HFFc6 (cell line): ENCODE results near the gene SIPA1L3. TPM values are rescaled to one million over a fixed set of nuclear protein-coding genes. Genes with fewer than 3 reads are reported as not detected.

ENCODE experiments used
- DNase-seq: peaks from one replicate; pipeline ENCODE4 v3.0.0-alpha.2; 2018
- H3K27ac Mint-ChIP-seq: 2 replicates; pipeline ENCODE4 v1.8.0; 2020; ENCODE audit warnings: mild to moderate bottlenecking, mixed read lengths
- H3K27me3 Mint-ChIP-seq: 2 replicates; pipeline ENCODE4 v1.8.0; 2021; ENCODE audit warnings: mild to moderate bottlenecking, moderate library complexity, mixed read lengths; ENCODE audit not compliant: insufficient read depth
- H3K36me3 Mint-ChIP-seq: 2 replicates; pipeline ENCODE4 v1.8.0; 2021; ENCODE audit warnings: low read depth, mixed read lengths
- H3K4me1 Mint-ChIP-seq: 2 replicates; pipeline ENCODE4 v1.8.0; 2020; ENCODE audit warnings: low read depth, mixed read lengths
- H3K4me3 Mint-ChIP-seq: 2 replicates; pipeline ENCODE4 v1.8.0; 2020; ENCODE audit warnings: mild to moderate bottlenecking, moderate library complexity, mixed read lengths
- H3K9me3 Mint-ChIP-seq: 2 replicates; pipeline ENCODE4 v1.8.0; 2020; ENCODE audit warnings: mild to moderate bottlenecking, mixed read lengths
- CTCF ChIP-seq: fragments of 200-600 bp; sonication (generic); IDR thresholded peaks from 2 replicates; pipeline ENCODE4 v1.5.0; 2021; ENCODE audit warnings: antibody characterized with exemption, mild to moderate bottlenecking
- total RNA-seq, 6 experiments: library from RNA; stranded (reverse); fragmentation: NEBNext Ultra II Directional; extraction: Animal tissue kit (Norgen Biotek cat#: 25700); gene quantifications; 2 replicates in 1 of 6; 3 replicates in 5 of 6; pipeline ENCODE4 v1.2.3, GENCODE V29; 2021

The SIPA1L3 gene
- total RNA-seq, 6 experiments from 2014 or later: 34.0 to 46.7 (median 41.8) TPM

DNA sequence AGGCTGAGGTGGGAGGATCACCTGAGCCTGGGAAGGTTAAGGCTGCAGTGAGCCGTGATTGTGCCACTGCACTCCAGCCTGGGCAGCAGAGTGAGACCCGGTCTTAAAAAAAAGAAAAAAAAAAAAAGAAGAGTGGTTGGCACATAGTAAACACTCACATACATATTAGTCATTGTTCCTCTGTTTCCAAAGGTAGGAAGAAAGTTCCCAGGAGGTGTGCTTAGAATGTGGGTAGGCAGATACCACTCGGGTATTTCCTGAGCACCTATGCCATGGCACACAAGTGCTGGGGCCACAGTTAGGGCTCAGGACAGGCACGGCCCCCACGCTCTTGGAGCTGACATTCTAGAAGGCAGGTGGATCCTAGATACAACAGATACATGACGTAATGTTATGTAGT, 41.4 kb downstream of the SIPA1L3 start:
- no peak overlapping the region for H3K27ac Mint-ChIP-seq
- H3K36me3 Mint-ChIP-seq: peaks cover 18% of the 10 kb centered on the region
- H3K27me3 Mint-ChIP-seq: no peaks in the 10 kb centered on the region
- no peaks in the 10 kb centered on the region for H3K9me3 Mint-ChIP-seq
- H3K4me3 Mint-ChIP-seq: no peak overlapping the region
- no peak for DNase-seq
- peaks cover 17% of the 10 kb centered on the region for H3K4me1 Mint-ChIP-seq
- TF ChIP-seq CTCF: no peak

DNA sequence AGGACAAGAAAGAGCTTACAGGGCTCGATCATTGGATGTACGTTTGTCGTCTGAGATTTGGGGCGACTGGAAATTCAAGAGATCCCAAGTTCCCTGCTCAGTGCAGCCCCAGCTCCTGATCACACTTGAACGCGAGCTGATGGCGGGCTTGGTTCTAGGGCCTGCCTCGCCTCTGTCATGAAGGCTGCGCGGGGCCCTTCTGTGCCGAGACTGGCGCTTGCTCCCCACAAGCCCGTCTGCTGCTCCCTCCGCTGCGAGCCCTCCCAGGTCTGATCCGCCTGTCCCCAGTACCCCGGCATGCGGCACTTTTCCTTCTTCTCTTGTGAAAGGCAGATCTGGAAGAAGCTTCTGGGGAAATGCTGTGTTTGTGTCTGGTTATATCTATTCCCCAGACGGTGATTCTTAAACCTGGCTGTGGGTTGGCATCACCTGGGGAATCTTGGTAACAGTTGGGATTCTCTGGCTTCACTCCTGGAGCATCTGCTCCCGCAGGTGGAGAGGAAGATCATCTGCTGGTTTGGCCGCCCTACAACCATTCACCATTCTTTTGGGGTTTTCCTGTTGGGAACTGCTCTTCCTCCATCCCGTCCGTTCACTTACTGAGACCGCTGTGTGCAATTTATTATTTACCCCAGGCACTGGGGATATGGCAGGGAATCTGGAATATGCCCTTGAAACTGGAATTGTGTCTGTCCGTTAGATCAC, 43.6 kb downstream of the SIPA1L3 start:
- TF ChIP-seq CTCF: no peak
- peaks cover 21% of the 10 kb centered on the region for H3K36me3 Mint-ChIP-seq
- no peaks in the 10 kb centered on the region for H3K9me3 Mint-ChIP-seq
- H3K4me1 Mint-ChIP-seq: peaks cover 31% of the 10 kb centered on the region
- H3K27me3 Mint-ChIP-seq: no peaks in the 10 kb centered on the region
- no peak for DNase-seq
- no peak overlapping the region for H3K27ac Mint-ChIP-seq
- no peak overlapping the region for H3K4me3 Mint-ChIP-seq

- Mint-ChIP-seq H3K36me3 (peaks cover 29% of the 10 kb centered on the region), H3K27ac (no peak overlapping the region), H3K27me3 (no peaks in the 10 kb centered on the region), H3K4me3 (no peak overlapping the region), H3K4me1 (peaks cover 43% of the 10 kb centered on the region), H3K9me3 (no peaks in the 10 kb centered on the region)
- DNase-seq: no peak
- no peak for TF ChIP-seq CTCF
Observed at GRCh38 chr19:37951816-37952210, 44.8 kb downstream of the SIPA1L3 start.

GRCh38 chr19:37953171-37953917, 46.3 kb downstream of the SIPA1L3 start:
- DNase-seq: no peak
- Mint-ChIP-seq H3K36me3 (peaks cover 29% of the 10 kb centered on the region), H3K4me1 (peaks cover 48% of the 10 kb centered on the region), H3K4me3 (peak overlapping the region; percentile 44; the same call in 1 of the 2 replicates), H3K27me3 (no peaks in the 10 kb centered on the region), H3K9me3 (no peaks in the 10 kb centered on the region), H3K27ac (peak overlapping the region; percentile 80; the same call in 1 of the 2 replicates)
- no peak for TF ChIP-seq CTCF

GRCh38 chr19:37953918-37954303, 46.9 kb downstream of the SIPA1L3 start:
- Mint-ChIP-seq H3K9me3 (no peaks in the 10 kb centered on the region), H3K4me1 (peaks cover 48% of the 10 kb centered on the region), H3K27ac (peak overlapping the region; percentile 80), H3K4me3 (peak overlapping the region; percentile 44; the same call in 1 of the 2 replicates), H3K36me3 (peaks cover 34% of the 10 kb centered on the region), H3K27me3 (no peaks in the 10 kb centered on the region)
- no peak for TF ChIP-seq CTCF
- DNase-seq: no peak
